GM21367 (cell line): ENCODE data around the gene FILIP1.
A peak's percentile ranks its signal among the peaks of the same experiment; 100 is the strongest.

Experiments used
- ATAC-seq: cut with Tn5 transposase; IDR thresholded peaks from one replicate; pipeline ENCODE4 v1.9.1; 2021; ENCODE audit not compliant: unreplicated experiment

The FILIP1 gene

DNA sequence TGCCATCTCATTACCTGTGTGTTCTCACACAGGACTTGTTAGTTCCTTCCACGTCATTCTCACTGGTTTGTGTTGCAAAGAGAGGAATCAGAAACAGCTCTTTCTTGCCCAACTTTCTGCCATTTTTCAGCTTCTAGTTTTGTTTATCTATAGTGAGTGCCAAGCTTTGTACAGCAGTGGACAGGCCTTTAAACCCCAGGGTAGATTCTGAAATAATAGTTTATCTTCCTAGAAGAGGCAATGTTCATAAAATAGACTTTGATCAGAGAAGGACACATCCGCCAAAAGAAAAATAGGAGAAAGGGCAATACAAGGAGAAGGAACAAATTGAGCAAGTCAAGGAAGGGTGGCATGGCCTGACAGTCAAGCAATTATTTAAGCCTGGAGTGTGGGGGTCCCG, 191.3 kb downstream of the FILIP1 start:
- no peak for ATAC-seq

DNA sequence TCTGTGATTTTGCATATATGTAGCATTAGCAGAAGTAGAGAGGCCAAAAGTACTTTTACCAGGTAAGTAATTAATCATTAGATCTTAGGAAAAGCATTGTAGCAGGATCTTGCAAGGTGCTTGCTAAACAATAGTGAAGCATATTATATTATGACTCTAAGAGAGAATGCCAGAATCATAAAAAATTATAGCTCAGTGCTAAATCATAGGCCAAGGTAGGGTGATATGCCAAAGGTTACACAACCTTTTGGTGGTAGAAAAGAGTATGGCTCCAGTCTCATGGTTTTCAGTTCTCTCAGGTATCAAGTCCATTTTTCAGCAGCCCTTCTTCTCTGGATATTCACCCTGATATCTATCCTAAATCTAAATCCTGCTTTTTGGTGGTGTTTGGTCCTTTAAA, 192.1 kb downstream of the FILIP1 start:
- ATAC-seq, result no peak

DNA sequence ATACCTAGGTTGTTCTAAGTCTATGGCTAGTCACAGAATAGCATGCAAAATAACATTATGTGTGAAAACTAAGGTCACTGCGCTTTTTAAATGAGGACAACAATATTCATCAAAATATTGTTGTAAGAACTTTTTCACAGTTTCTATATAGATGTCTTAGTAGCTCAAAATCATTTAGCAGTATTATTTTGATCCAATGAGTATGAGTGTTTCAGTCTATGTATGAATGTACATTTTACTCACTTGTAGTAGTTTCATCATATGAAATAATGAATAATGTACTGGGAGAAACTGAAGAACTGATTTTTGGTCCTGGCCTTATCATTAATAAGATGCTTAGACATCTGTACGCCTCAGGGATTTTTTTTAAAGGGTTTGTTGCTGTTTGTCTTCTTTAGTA, 192.5 kb downstream of the FILIP1 start:
- no peak for ATAC-seq

DNA sequence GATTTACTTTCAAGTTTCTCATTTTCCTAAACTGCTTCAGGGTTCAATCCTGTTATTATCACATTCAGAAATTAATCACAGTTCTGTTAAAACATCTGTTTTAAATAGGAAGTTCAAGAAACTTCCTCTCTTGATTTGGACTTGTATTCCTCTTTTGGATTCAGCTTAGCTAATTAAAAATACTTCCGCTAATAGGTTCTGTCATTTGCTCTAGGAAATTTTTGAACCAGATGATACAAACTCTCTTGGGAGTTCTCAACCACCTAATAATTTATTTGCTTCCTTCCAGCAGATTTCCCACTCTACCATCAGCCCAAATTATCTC, 193.1 kb downstream of the FILIP1 start:
- no peak for ATAC-seq

DNA sequence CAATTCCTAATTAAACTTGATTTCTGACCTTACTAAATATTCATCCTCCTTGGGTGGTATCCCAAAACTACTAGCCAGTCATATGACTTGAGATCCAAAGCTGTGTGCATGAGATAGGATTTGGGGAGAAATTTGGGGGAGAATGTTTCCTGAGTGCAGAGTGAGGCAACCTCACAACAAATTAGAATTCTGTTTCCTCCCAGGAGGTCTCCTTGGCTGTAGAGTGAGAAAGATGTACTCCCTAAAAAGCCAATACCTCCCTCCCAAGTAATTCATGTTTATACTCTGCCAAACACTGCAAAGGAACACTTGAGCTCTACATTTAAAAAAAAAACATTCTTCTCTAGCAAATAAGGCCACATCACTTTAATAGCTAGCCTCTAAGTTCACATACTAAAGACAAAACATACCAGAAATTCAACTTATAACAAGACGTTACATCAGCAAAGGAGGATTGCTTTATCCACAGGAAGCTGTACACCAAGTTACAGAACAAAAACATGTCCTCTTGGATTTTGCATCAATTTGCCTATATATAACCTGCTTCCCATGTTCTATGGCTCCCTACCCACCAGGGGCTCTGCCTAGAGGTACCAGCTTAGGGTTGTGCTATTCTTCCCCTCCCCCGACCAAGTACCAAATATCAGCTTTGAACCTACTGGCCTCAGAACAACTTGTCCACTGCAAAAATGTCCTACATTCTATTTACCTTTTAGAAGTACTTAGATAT, 193.6 kb downstream of the FILIP1 start:
- no peak for ATAC-seq

DNA sequence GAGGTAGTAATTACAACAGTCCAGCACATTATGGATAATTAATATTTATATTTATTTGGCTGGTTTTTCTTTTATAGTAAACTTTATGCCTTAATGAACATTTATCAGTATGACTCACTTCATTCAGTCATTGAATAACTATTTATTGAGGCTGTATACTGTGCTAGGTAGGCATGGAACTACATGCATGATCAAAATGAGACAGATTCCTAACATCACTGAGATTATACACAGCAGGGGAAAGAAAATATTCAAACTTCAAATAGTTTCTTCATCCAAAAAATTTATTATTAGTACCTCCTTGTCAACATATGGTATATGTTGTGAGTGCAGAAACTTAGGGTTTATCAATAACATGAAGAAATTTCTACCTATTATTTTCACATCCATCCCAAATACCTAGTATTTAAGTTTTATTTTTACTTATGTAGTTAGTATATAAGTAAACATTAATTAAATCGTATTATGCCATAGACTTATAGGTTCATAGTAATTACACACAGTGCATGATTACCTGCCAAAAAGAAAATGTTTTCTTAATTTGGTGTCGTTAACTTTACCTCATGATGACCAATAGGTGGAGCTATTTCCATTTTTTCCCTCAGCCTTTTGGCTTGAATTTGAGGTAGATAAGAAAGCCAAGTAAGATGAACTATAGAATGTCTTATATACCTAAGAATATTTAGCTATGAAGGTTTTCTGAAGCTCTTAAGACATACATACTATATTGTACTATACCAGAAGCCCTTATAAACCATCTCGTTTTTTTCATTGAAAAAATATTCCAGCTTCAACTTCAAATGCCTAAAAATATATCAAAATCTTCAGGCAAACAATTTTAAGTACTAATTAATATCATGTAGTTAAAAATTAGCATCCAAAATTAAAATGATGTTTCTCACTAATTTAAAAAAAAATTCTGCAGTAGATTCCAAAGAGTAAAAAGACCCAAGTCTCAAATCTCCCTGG, 196.5 kb downstream of the FILIP1 start:
- peak; percentile 70 for ATAC-seq

DNA sequence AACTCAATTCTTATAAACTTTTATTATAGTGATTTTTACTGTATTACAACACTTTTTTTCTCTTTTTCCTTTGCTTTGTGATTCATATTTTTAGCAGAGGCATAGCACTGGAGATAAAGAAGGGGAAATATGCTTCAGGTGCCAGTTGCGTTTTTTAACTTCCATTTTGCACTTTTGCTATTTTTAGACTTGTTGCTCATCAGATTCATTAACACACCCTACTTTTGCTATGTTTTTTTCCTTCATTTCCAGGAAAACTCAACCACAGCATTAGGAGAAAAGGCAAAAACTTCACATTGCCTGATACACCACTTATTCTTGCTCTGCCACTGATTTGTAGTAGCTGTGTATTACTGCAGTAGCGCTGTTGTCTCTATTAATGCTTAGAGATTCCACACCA, 201.0 kb downstream of the FILIP1 start:
- ATAC-seq, result no peak

DNA sequence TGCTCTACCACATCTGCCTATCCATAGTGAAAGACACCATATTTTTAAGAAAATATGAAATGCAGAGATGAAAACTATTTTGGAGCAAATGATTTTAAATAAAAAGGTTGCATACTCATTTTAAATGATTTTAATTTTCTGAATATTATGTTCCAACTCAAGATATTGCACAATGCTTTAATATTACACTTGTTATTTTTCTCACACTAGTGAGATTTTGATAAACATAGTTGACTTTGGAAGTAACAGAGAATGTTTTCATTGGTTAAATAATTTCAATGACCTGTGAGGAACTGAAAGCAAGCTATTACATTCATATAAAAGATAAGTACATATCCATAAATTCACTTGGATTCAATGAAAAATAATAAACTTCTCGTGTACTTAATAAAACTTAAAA, 201.9 kb downstream of the FILIP1 start:
- no peak for ATAC-seq

DNA sequence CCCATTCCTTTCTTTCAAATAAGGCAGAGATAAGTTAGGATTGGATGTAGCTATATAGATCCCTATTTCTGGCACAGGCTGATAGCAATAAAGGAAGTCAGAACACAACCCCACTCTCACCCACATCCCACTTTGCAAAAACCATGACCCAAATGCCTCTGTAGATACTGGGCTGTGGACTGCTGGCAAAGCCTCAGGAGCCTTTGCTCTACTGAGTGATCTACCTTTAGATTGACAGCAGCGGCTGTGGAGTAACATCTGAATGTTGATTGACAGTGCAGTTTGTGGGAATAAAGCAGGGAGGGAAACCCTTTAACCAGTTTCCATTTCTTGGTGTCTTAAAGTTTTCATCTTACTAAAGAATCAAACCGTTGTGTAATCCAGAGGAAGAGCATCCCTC, 202.3 kb downstream of the FILIP1 start:
- ATAC-seq, result no peak

DNA sequence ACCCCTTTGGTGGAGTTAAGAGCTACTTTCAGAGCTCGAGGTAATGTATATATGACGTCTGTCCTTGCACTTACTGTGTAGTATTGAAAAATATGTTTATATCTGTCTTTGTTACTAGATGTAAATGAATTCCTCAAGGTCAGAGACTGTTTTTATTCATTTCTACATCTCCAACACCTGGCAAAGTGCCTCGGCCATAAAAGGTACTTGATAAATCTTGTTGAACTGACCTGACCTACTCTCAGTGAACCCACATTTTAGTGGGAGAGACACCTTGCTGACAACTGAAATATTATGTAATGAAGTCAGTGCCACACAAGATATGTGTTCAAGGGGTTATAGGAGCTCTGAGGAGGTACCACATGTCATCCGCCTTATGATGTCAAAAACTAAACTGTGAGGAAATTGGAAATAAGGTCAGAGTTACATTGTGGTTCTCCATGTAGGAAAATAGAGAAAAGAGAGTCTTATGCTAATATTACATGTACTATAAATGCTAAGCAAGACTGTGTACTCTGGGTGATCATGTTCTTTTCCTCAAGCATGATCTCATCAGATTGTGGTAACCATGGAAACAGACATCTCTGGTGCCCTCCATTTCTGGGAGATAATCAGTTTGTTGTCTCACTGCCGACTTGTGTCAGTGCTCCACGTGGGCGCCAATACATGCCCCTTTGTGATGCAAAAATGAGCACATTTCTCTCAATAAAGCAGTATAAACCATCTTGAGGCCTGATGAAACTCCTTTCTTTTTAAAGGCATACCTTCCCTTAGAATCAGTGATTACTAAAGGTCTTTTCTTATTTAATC, 203.3 kb downstream of the FILIP1 start:
- ATAC-seq, result no peak

DNA sequence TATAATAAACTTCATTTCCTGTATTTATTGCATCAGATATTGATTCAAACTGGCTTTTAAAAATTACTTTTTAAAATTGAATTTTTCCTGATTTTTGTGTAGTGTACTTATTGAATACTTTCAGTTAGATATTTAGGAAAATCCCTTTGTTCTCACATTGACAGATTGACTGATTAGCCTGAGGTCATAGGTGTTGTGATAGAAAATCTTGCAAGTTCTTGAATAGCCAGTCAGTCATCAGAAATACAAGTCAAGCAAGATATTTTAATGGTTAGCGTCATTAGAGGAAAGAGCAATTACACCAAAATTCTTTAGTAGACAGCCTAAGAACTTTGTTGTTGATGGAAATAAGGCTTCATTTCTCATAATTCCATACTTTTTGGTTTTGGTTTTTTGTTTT, 205.6 kb downstream of the FILIP1 start:
- no peak for ATAC-seq

DNA sequence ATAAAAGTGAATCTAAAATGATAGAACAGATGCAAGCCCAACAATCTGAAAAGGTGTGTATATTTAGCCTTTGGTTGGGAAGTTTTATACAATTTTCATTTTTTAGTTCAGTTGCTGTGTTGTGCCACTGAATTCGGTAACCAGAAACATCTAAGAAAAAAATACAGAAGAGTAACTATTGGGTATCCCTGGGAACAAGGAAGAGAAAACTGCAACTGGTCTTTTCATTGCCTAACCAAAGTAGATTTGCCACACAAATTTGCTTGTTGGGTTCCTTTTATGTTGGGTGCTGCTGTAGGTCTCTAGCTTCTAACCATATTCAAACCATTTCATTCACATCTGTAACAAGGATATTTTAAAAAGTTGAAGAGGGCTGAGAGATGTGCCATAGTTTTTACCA, 206.2 kb downstream of the FILIP1 start:
- ATAC-seq, result no peak

DNA sequence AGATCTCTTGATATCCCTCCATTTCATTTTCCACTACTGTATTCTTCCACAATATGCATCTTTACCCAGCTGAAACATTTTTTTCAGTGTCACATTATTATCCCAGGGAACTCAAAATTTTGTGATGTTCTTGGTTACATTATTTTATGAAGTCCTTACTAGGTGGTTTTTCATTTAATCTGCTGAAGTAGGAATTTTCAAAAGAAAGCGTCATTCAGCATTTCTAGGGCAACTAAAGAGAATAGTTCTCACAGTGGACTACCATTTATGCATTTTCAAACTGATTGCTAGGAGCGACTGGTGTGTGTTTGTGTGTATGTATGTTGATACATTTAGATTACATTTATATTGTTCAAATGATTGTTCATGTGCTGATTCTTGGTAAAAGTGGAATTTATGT, 206.6 kb downstream of the FILIP1 start:
- ATAC-seq, result no peak

DNA sequence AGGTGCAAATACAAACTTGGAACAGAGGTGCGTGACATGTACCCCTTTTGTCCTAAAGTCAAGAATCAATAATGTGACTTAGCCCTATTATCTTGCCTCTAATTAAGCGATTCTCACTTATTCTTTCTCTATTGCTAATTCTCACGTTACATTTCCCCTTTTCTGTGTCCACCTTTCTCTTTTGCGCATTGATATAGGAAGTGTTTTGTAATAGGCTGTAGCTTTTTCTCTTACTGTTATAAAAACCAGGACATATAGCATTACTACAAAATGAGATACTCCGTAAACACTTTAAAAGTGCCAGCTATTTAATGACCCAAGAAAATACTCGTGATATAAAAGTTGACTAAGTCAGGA, 208.3 kb downstream of the FILIP1 start:
- ATAC-seq, result no peak

DNA sequence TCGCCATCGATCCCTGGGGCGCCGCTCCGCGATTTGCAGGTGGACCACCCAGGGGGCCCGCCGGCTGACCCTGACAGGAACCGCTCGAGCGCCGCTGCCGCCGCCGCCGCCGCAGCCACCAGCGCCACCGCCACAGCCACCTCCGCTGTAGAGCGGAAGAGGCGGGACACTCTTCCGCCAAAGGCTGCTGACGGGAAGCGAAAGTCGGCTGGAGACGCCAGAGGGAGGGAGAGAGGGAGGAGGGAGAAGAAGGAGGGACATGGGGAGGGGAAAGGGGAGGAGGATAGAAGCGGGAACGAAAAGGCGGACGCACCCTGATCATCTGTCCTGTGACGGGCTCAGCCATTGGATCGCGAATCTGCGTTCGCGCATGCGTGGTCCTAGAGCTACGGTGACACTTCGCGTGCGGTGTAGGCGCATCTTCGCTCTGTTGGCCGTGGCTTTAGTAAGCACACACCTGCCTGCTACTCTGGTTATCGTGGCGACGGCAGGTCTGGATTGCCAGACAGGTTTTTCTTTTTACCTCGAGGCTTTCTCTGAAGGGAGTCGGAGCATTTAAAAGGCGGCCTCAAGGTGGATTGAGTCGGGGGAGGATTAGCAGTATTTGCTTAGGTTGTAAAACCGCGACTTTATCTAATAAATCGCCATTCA, 208.8 kb downstream of the FILIP1 start, which contains the start of gene TMEM30A:
TSS of gene TMEM30A (minus strand) at position 161 of the 651 bp plus-strand sequence. CDS start at position 7, 154 bp downstream.
- peak; percentile 84 for ATAC-seq

DNA sequence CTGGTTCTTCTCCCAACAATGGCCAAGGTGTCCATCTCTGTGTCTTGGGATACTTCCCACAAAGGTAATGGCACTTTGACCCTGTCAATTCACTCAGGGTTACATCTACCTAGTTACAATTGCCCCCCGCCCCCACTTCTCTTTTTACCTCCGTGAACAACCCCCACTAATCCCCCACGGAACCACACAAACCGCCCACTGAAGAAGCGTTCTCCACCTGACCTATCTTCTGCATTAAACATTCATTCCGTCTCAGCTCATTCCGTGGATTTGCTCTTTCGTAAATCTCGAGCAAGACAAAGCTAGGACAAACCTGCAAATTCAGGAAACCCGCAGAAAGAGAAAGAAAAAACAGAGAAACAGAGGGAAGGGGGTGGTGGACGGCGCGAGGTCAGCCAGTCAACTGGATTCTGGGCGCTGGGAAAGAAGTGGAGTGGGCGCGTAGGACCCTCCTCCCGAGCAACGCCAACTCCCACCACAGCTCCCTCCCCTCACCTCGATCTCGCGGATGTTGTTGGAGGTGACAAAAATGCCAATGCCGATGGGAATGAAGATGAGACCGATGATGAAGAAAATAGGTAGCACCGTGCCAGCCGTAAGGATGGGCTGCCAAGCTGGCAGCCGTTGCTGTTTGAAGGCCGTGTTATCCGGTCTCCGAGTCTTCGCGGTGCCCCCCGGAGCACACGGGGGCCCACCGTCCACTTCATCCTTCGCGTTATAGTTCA, 209.5 kb downstream of the FILIP1 start:
- peak; percentile 18 for ATAC-seq

DNA sequence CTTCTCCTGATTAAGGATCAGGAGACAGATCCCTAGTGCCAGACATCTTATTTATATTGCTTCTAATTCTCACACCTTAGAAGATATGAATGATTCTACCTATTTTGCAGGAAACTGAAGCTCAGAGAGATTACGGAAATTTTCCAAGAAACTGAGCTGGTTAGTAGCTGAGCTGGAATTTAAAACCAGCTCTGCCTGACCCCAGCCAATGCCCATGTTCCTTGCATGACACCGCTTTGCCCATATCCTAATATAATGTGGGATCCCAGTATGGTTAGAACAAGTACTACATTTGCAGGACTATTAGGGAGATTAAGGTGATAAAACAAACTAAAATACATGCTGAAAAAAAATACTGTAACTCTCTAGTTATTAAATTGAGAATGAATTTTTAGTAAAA, 210.9 kb downstream of the FILIP1 start:
- ATAC-seq, result no peak

DNA sequence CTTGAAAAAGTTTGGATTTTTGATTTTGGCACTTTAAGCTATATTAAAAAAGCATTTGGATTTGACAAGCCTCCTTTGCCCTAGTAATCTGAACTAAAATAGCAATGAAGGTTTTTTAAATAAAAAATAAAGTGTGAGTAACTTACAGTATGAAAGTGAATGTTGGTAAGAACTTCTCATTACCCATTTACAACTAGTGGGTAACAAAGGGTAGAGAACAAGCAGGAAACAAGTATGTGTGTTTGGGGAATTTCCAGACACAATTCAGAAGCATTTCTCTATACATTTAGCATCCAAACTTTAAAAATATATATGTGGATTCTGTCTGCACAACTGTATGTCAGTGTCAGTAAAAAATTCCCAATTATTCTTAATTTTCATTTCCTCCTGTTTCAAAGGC, 211.9 kb downstream of the FILIP1 start:
- ATAC-seq, result no peak

DNA sequence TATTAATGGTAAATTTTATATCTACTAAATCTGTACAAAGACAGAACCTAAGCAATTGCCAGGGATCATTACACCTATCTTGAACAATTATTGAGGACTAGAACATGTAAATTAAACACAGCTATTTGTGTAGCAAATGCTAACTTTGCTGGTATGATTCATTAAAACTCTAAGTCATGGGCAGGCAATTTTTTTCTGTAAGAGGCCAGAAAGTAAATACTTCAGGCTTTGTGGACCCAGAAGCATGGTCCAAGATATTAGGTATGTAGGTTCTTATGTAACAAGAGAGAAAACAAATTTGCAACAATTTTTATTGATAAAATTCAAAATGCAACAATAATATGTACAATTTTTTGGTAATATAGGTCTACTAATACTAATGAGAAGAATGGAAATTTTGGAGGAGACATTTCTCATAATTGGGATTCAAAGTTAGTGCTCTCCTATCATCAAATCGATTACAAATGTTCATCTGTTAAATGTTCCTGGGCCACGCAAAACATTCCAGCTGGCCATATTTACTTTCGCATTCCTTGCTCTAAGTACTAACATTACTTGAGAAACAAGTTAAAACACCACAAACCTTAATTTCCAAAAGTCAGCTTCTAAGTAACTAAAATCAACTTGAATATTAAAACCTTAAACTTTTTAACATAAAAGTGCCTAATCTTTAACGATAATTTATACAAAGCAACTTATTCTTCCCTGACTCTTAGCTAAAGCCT, 213.3 kb downstream of the FILIP1 start:
- no peak for ATAC-seq

DNA sequence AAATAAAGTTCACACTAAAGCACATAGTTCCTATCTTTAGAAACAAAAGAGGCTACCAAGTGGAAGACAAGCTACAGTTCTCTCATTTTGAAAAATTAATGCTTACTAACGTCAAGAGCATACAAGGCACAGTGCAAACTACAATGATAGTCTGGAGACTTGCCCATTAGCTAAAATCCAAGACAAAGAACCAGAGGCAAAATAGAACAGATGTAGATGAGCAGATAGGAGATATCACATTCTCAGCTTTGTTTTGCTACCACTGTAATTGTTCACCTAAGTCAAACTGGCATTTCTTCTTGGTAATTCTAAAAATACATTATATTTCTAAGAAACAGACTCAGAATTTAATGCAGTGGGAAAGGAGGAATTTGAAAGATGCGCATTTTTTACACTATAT, 214.2 kb downstream of the FILIP1 start:
- ATAC-seq, result no peak
